Measurements from ENCODE around the gene PRKAR2B.

PRKAR2B gene

GRCh38 chr7:107044347-107045194, at the start of gene PRKAR2B:
Gene PRKAR2B, plus strand, starts transcription at chr7:107044705. Its CDS starts 203 bp downstream, at chr7:107044908.
- peak; percentile 61 to 64 for DNase-seq

GRCh38 chr7:106994833-106995232, 49.7 kb upstream of the PRKAR2B start:
- DNase-seq = no peak

GRCh38 chr7:106997487-106998271, 46.8 kb upstream of the PRKAR2B start:
- DNase-seq = no peak

- DNase-seq = no peak
These were observed 45.5 kb upstream of the PRKAR2B start for GRCh38 chr7:106999023-106999422.

- DNase-seq = no peak
These were observed 43.0 kb upstream of the PRKAR2B start for GRCh38 chr7:107001490-107001889.

- no peak for DNase-seq
These were observed 42.4 kb upstream of the PRKAR2B start for GRCh38 chr7:107002126-107002525.

- DNase-seq = no peak
These were observed 41.9 kb upstream of the PRKAR2B start for GRCh38 chr7:107002529-107002998.

GRCh38 chr7:107007007-107007891, 37.3 kb upstream of the PRKAR2B start:
- no peak for DNase-seq

GRCh38 chr7:107007892-107008287, 36.6 kb upstream of the PRKAR2B start:
- no peak for DNase-seq

GRCh38 chr7:107009846-107010203, 34.7 kb upstream of the PRKAR2B start:
- DNase-seq = no peak

- no peak for DNase-seq
These were observed 31.8 kb upstream of the PRKAR2B start for GRCh38 chr7:107012691-107013090.

GRCh38 chr7:107014387-107015023, 30.0 kb upstream of the PRKAR2B start:
- no peak for DNase-seq

- DNase-seq = no peak
These were observed 28.2 kb upstream of the PRKAR2B start for GRCh38 chr7:107016312-107016711.

- DNase-seq = no peak
These were observed 26.4 kb upstream of the PRKAR2B start for GRCh38 chr7:107017965-107018719.

- no peak for DNase-seq
These were observed 24.1 kb upstream of the PRKAR2B start for GRCh38 chr7:107020400-107020799.

- no peak for DNase-seq
These were observed 22.9 kb upstream of the PRKAR2B start for GRCh38 chr7:107021600-107021999.

- no peak for DNase-seq
These were observed 20.9 kb upstream of the PRKAR2B start for GRCh38 chr7:107023522-107024151.

- no peak for DNase-seq
These were observed 19.6 kb upstream of the PRKAR2B start for GRCh38 chr7:107024906-107025305.

GRCh38 chr7:107025449-107026103, 18.9 kb upstream of the PRKAR2B start:
- DNase-seq = no peak

- DNase-seq = no peak
These were observed 18.3 kb upstream of the PRKAR2B start for GRCh38 chr7:107026166-107026565.

GRCh38 chr7:107027208-107027607, 17.3 kb upstream of the PRKAR2B start:
- no peak for DNase-seq
